Prostate gland (tissue), 2 donors: Measurements from ENCODE around the gene AADACL4.

ENCODE experiments used
- CTCF ChIP-seq, 4 experiments: fragments of 200-600 bp in 2 of 4; fragments of 450-650 bp in 2 of 4; sonication (generic) in 2 of 4; IDR thresholded peaks; 1 replicate in 3 of 4; 2 replicates in 1 of 4; pipeline ENCODE4 v1.5.1; 2016 to 2019; ENCODE audit warnings: antibody characterized with exemption in 4 of 4, mild to moderate bottlenecking in 2 of 4, moderate library complexity in 2 of 4
- POLR2A ChIP-seq: fragments of 450-650 bp; IDR thresholded peaks from one replicate; pipeline ENCODE4 v1.6.1; 2016; ENCODE audit warnings: antibody characterized with exemption, mild to moderate bottlenecking

- TF ChIP-seq CTCF (IDR thresholded peaks at IDR 0.05) (no peak), POLR2A (no peak)
Measured at GRCh38 chr1:12594490-12594889, 49.4 kb upstream of the AADACL4 start.
